GM21390 (cell line): ENCODE data around the gene CROT.
A peak's percentile ranks its signal among the peaks of the same experiment; 100 is the strongest.

Source experiments
- ATAC-seq: cut with Tn5 transposase; IDR thresholded peaks from one replicate; pipeline ENCODE4 v1.9.1; 2021; ENCODE audit not compliant: unreplicated experiment

Gene CROT

DNA sequence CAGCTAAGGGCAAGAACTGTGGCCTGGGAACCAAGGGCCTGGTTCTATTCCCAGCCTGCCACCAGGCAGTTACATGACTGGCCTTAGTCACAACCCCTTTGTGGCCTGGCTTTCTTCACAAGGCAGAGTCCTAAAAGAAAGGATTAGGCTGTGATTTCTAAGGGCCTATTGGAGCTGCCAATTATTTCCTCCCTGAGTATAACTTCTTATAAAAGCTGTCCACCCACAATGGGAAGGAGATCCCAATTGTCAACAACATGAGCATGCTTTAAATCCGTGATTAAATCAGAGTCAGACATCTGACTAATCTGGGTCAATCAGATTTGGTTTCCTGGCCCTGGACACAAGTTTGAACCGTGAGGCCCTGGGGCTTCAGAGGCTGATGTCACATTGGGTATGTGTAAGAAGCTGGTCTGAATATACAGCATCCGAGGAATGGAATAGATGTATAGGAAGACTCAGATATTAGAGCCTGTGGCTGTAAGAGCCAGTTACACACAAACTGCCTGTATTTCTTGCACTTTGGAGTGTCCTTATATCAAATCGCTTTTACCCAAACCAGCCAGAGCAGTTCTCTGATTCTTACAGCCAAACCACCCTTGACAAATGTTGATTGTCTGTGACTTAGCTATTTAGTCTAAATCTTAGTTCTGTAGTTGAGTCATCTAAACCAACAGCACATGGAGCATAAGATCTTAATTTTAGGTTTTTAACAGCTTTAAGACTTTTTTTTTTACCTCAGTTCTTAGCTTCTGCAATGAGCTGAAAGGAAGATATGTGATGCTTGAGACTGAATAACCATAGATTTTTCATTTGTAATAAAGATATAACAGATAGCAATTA lies 68.7 kb downstream of the CROT start:
- no peak for ATAC-seq

DNA sequence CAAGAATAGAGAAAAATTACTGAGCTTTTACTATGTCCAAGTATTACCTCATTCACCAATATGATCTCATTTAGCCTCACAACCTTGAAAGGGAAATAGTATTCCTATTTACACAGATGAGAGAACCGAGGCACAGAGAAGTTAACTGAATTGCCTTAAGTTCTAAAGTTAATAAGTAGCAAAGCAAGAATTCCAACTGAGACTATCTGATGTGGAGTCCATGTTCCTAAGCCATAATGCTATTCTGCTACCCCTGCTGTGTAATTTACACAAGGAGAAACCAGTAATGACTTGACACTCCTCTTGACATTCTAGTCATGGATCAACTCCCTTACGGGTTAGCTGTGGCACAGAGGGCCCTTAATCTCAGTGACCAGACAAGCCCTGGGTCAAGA lies 69.3 kb downstream of the CROT start:
- no peak for ATAC-seq

DNA sequence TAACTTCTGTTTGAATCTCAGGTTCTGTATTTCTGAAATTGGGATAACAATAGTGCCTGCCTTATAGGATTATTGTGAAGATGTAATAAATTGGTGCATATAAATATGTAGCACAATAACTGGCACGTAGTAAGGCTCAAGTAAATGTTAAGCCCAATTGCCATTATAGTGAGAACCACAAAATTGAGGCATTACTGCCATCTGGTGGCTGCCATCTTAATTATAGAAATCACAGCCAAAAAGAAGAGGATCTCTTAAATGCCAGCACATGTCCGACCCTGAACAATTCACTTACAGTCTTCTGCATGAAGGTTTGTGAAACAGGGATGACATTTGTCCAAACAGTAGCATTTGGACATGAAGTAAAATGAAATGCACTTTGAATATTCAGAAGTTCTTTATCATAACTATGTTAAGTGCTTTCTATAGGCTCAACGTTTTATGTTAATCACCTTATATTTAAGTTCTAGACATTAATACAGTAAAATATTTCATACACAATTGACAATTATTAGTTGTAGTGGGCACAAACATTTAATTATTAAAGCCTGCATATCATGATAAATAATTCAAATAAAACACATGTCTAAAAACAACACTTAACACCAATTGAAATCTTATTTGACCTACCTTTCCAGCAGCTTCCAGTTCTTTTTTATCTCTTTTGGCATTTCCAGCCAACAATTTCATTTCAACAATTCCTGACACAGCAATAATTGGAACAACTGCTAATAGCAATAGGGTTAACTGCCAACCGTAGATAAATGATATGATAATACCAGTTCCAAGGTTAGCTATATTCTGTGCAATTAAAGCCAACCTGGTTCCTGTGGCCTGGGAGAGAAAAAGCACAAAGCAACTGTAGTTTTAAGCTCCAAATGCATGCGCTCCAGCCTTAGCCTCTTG lies 71.5 kb downstream of the CROT start:
- peak; percentile 87 for ATAC-seq

DNA sequence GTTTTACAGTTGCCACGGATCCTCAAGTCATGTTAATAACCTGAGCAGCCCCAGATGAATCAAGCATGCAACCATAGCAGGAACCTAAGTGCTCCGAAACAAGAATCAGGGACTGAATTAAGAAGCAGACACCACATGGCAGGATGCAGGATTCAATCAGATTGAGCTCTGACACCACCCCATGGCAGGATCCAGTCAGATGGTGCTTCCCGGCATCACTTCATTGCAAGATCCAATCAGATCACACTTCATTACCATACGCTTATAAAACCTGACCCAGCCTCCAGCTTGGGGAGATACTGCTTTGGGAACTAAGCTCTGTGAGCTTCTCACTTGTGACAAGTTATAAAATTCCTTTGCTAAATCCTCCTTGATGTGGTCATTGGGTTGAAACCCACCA lies 74.7 kb downstream of the CROT start:
- ATAC-seq: no peak

DNA sequence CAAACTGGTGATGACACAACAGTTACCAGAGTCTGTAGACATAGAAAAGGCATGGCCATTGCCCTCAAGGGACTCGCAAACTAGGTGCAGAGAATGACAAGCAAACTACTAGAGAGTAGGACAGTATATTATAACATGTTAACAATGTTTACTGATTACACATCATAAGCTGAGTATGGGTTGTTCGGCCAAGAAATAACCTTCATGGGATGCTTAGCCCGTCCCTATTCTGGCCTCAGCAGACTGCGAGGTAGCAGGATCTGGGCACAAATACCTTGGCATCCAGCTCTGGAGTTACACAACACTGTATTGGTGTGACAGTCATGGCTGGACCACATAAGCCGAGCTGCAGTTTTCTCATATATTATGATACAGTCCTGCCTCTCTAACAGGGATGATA lies 78.6 kb downstream of the CROT start:
- ATAC-seq: no peak

DNA sequence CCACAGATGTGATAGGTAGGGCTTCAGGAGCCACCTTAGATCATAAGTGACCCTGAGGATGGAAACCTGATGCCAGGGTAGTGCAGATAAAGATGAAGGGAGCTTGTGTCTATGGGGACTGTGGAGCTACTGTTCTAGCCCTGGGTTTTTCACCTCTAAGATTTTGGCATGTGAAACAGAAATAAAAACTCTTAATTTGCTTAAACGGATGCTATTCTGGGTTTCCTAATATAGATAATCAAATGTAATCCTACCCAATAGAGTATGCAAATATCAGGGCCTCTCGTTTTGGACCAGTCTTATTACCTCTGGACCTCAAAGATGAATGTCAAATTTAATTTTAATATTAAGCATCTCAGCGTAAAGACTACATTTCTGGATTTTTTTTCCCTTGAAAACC lies 80.7 kb downstream of the CROT start:
- peak; percentile 62 for ATAC-seq

DNA sequence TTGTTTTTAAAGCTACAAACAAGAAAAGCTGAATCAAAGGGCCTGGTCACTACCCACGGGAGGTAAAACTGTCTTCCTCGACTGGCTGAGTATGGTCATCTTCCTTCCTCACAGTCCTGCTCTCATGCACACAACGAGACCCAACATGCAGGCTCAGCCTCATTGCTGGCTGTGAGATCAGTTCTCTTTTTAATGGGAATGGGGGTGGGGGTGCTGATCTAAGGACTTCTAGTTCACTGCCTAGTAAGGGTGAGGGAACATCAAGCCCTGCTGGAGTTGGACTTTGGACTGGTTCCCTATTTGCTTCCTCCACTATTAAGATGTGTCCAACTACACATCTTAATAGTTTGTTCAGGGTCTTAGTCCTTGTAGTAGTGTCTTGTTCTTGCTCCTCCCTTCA lies 81.8 kb downstream of the CROT start:
- no peak for ATAC-seq

DNA sequence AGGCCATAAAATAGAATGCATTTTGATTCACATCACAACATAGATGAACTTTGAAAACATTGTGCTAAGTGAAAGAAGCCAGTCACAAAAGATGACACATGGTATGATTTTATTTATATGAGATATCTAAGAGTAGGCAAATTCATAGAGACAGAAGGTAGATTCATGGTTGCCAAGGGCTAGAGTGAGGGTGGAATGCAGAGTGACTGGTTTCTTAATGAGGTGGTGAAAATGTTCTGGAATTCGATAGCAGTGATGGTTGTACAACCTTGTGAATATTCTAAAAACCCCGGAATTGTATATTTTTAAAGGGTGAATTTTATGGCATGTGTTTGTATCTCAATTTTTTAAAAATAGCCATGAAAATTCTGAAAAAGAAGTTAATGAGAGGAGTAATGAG lies 87.1 kb downstream of the CROT start:
- no peak for ATAC-seq

DNA sequence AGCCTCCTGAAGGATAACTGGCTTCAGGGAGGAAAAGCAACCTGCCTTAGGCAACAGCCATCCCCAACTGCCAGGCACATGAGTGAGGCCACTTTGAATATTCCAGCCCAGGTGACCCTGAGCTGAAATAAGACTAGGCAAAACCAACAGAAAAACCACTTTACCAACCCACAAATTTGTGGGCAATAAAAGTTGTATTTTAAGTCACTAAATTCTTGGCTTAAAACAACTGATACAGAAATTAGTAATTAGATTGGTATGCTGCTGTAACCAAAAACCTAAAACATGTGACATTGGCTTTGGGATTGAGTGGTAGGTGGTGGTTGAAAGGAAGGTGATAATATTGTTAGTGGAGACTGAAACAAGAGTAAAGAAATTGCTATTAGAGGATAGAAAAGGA lies 90.1 kb downstream of the CROT start:
- no peak for ATAC-seq

DNA sequence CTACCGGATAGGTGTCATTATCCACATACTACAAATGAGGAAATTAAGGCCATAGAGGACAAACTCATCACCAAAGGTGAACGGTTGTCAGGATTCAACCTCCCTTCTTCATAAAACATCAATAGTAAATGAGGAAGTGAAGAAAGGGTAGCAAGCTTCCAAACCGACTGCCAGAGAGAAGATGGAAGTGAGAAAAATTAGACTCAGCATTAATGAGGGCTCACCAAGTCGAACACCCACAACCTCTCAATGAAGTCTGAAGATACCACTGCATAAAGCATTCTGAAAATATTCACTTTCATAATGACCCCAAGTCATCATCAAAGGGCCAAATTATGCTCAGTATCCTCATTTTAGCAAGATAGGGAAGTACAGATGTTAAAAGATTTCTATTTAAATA lies 100.4 kb downstream of the CROT start:
- ATAC-seq: peak; percentile 91

DNA sequence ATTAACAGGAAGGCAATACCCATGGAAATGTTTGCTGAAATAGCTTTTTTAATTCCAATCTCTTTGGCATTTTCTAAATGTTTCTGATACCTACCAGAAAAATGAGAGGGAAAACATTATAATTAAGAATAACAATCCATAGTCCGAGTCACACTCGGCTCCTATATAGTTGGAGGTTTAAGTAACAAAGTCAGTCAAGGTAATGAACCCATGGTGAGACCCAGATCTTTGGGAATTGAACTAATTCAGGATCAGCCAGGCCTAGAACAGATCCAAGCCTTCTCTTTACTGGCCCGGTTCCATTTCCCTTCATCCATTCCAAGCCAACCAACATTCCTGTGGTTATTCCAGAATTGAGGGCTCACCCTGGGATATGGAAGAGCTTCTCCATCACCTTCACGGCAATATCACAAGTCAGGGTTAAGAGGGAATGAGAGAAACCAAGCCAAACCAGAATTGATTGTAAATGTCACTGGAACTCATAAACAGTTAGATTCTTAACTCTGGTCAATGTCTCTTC lies 101.7 kb downstream of the CROT start:
- ATAC-seq: no peak

DNA sequence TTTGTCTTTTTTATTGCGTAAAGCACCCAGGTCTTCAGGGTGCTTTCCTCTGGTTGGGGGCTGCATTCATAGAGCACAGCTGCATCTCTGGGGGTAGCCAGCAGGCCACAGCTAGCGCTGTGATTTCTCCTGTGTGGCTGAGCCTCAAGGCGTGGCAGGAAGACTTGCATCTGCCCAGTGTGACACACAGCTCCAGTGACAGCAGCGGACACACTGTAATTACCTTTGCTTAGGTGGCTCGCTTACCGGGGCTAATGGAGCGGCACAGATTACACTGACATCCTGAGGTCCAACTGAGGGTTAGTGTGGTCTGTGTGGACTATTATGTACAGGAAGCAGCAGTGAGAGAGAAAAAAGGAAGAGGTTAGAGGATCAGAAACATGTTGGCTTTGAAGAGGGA lies 102.9 kb downstream of the CROT start:
- no peak for ATAC-seq
